IMR-90 (cell line): ENCODE results near the gene MMP10. TPM values are rescaled to one million over a fixed set of nuclear protein-coding genes. Genes with fewer than 3 reads are reported as not detected.

Experiments used
- ATAC-seq: fragments of 200-7000 bp; cut with Tn5 transposase; 2 replicates; pipeline ENCODE4 v1.9.1; 2020; ENCODE audit warnings: low read depth, mild to moderate bottlenecking, moderate library complexity
- BruUV-seq: library from RNA; stranded (reverse); fragments of 400-500 nt; replicated peaks from 2 replicates; lab custom pipeline; 2021; lab: Mats Ljungman, UMichigan
- CTCF ChIA-PET: fragments of 300-600 bp; formaldehyde crosslinking; extraction: SDS; loops from one replicate; lab custom pipeline; 2021; ENCODE audit warnings: antibody characterized with exemption; lab: Yijun Ruan, JAX
- POLR2A ChIA-PET: fragments of 300-600 bp; sonication (Branson Sonifier 250); formaldehyde crosslinking; loops from one replicate; lab custom pipeline; 2022; ENCODE audit warnings: antibody characterized with exemption; ENCODE audit not compliant: unreplicated experiment; lab: Charles Lee
- DNase-seq: peaks from one replicate; pipeline ENCODE4 v3.0.0; 2013
- H2AFZ ChIP-seq: replicated peaks from 2 replicates; pipeline ENCODE3; 2013; ENCODE audit warnings: low read length, mild to moderate bottlenecking; ENCODE audit not compliant: poor library complexity
- H2AK5ac ChIP-seq: 2 replicates; pipeline ENCODE4 v1.6.1; 2013; ENCODE audit warnings: low read depth, low read length, inconsistent platforms
- H2AK9ac ChIP-seq: replicated peaks from 2 replicates; pipeline ENCODE3; 2013; ENCODE audit warnings: mild to moderate bottlenecking, low read depth, low read length, moderate library complexity; ENCODE audit not compliant: poor library complexity
- H2BK120ac ChIP-seq: 2 replicates; pipeline ENCODE4 v1.6.1; 2013; ENCODE audit warnings: low read depth, low read length, inconsistent platforms
- H2BK15ac ChIP-seq: 3 replicates; pipeline ENCODE4 v1.6.1; 2013; ENCODE audit warnings: low read depth, low read length, inconsistent platforms
- H2BK20ac ChIP-seq: 2 replicates; pipeline ENCODE4 v1.6.1; 2013; ENCODE audit warnings: low read depth, mild to moderate bottlenecking, inconsistent platforms, low read length, moderate library complexity
- H2BK5ac ChIP-seq: 2 replicates; pipeline ENCODE4 v1.6.1; 2013; ENCODE audit warnings: mild to moderate bottlenecking, low read depth, low read length, inconsistent platforms; ENCODE audit not compliant: poor library complexity, severe bottlenecking
- H3K14ac ChIP-seq: replicated peaks from 2 replicates; pipeline ENCODE4 v1.6.1; 2013; ENCODE audit warnings: low read depth, low read length, inconsistent platforms
- H3K18ac ChIP-seq: 2 replicates; pipeline ENCODE4 v1.6.1; 2013; ENCODE audit warnings: low read depth, low read length, control low read depth
- H3K23ac ChIP-seq: 2 replicates; pipeline ENCODE4 v1.6.1; 2013; ENCODE audit warnings: low read depth, low read length, inconsistent platforms
- H3K27ac ChIP-seq: 2 replicates; pipeline ENCODE4 v1.5.1; 2013; ENCODE audit warnings: mild to moderate bottlenecking, control low read depth, low read length; ENCODE audit not compliant: insufficient read depth
- H3K27me3 ChIP-seq: 2 replicates; pipeline ENCODE4 v1.6.1; 2013; ENCODE audit warnings: low read length; ENCODE audit not compliant: control insufficient read depth, insufficient read depth
- H3K36me3 ChIP-seq: 2 replicates; pipeline ENCODE4 v1.6.1; 2013; ENCODE audit warnings: low read length, mixed read lengths; ENCODE audit not compliant: control insufficient read depth, insufficient read depth
- H3K4ac ChIP-seq: 2 replicates; pipeline ENCODE4 v1.6.1; 2013; ENCODE audit warnings: low read depth, low read length, inconsistent platforms
- H3K4me1 ChIP-seq: 2 replicates; pipeline ENCODE4 v1.6.1; 2013; ENCODE audit warnings: low read length, mixed read lengths; ENCODE audit not compliant: control insufficient read depth, insufficient read depth
- H3K4me2 ChIP-seq: 2 replicates; pipeline ENCODE4 v1.6.1; 2013; ENCODE audit warnings: low read depth, mild to moderate bottlenecking, control low read depth, low read length, moderate library complexity
- H3K4me3 ChIP-seq: 2 replicates; pipeline ENCODE4 v1.5.1; 2013; ENCODE audit warnings: low read depth, mild to moderate bottlenecking, control low read depth, low read length, moderate library complexity; ENCODE audit not compliant: insufficient read depth
- H3K56ac ChIP-seq: 2 replicates; pipeline ENCODE4 v1.6.1; 2013; ENCODE audit warnings: low read length, inconsistent platforms; ENCODE audit not compliant: insufficient read depth; ENCODE audit errors: extremely low read depth
- H3K79me1 ChIP-seq, 2 experiments: 2 replicates each; pipeline ENCODE4 v1.6.1; 2013; ENCODE audit warnings: low read length in 2 of 2, inconsistent platforms in 1 of 2, low read depth in 1 of 2
- H3K9ac ChIP-seq: 2 replicates; pipeline ENCODE4 v1.6.1; 2013; ENCODE audit warnings: low read depth, low read length, control low read depth
- H3K9me1 ChIP-seq: 2 replicates; pipeline ENCODE4 v1.6.1; 2013; ENCODE audit warnings: low read length, inconsistent platforms; ENCODE audit not compliant: insufficient read depth
- H3K9me3 ChIP-seq: 2 replicates; pipeline ENCODE4 v1.6.1; 2013; ENCODE audit warnings: low read length; ENCODE audit not compliant: control insufficient read depth, insufficient read depth
- H4K20me1 ChIP-seq: 2 replicates; pipeline ENCODE4 v1.6.1; 2013; ENCODE audit warnings: low read length, inconsistent platforms; ENCODE audit not compliant: insufficient read depth
- H4K5ac ChIP-seq: 2 replicates; pipeline ENCODE4 v1.6.1; 2013; ENCODE audit warnings: mild to moderate bottlenecking, low read depth, low read length, control low read depth
- H4K8ac ChIP-seq, 2 experiments: 2 replicates each; pipeline ENCODE4 v1.6.1; 2013; ENCODE audit warnings: low read depth in 2 of 2, low read length in 2 of 2, control low read depth in 1 of 2, inconsistent platforms in 1 of 2
- H4K91ac ChIP-seq: 2 replicates; pipeline ENCODE4 v1.6.1; 2013; ENCODE audit warnings: low read depth, low read length, inconsistent platforms; ENCODE audit not compliant: insufficient read depth
- BHLHE40 ChIP-seq: fragments of 150-350 bp; IDR thresholded peaks from 2 replicates; pipeline ENCODE4 v1.6.1; 2016; ENCODE audit warnings: mild to moderate bottlenecking, low read depth, low read length
- FOS ChIP-seq: fragments of 150-350 bp; IDR thresholded peaks from 2 replicates; pipeline ENCODE4 v1.6.1; 2016; ENCODE audit warnings: low read depth, low read length
- MAFK ChIP-seq: IDR thresholded peaks from 2 replicates; pipeline ENCODE4 v1.6.1; 2012; ENCODE audit warnings: low read depth, low read length, improper control_type of control experiment
- WGBS, 2 experiments: methylation state at CpG; one replicate each; pipeline versions ENCODE4 v1.1.5 to v1.1.7; 2013; ENCODE audit warnings: missing lambda C conversion rate in 2 of 2; ENCODE audit not compliant: insufficient read length in 1 of 2; ENCODE audit errors: extremely low coverage in 2 of 2; 5-methylcytosine and 5-hydroxymethylcytosine counted together
- dilution Hi-C: fragments of 300-500 bp; cut with HindIII; formaldehyde crosslinking; loops from one replicate; pipeline ENCODE4 v1.14.3; 2018; ENCODE audit warnings: low sequenced_read_pairs; ENCODE audit not compliant: unreplicated experiment
- in situ Hi-C: fragments of 300-500 bp; cut with MboI; formaldehyde crosslinking; loops from 3 replicates; pipeline ENCODE4 v1.14.3; 2019; ENCODE audit warnings: low sequenced_read_pairs, inconsistent platforms, mixed read lengths
- intact Hi-C: fragments of 100-400 bp; cut with micrococcal nuclease; formaldehyde crosslinking; loops from 2 replicates; pipeline ENCODE4 v1.10.0; 2022
- polyA plus RNA-seq, 3 experiments: library from polyadenylated mRNA; depleted of rRNA; stranded (reverse); fragments of >200 nt; gene quantifications; 2 replicates each; pipeline ENCODE4 v1.2.3, GENCODE V29; 2012; ENCODE audit warnings: low replicate concordance in 1 of 3
- total RNA-seq: library from RNA; depleted of rRNA; stranded (reverse); fragments of >200 nt; gene quantifications from 2 replicates; pipeline ENCODE4 v1.2.3, GENCODE V29; 2012

The MMP10 gene
- total and polyA plus RNA-seq, 2 of the 4 experiments (the other 2 are of a cell fraction) = not detected

- peak overlapping the region; percentile 64; the same call in 1 of the 2 replicates for H3K27ac ChIP-seq
- H3K27me3 ChIP-seq = peaks cover 11% of the 10 kb centered on the region
- H4K5ac ChIP-seq = no peak overlapping the region
- no peak overlapping the region for H2AK9ac ChIP-seq
- no peak for TF ChIP-seq MAFK
- no peak for TF ChIP-seq FOS
- no peak for TF ChIP-seq BHLHE40
- dilution Hi-C loops = no loop called here
- H3K4me3 ChIP-seq = no peak overlapping the region
- peak overlapping the region; percentile 87 for H3K14ac ChIP-seq
- no peaks in the 10 kb centered on the region for H4K20me1 ChIP-seq
- H4K8ac ChIP-seq = peak overlapping the region in 1 of 2 experiments; percentile 69; a peak in 3 of 4 replicates
- in situ Hi-C loops = no loop called here
- H3K4me1 ChIP-seq = peaks cover 14% of the 10 kb centered on the region
- ATAC-seq = peak; percentile 35; the same call in 1 of the 2 replicates
- H3K9ac ChIP-seq = no peak overlapping the region
- BruUV-seq = no TSS peak
- peak; percentile 57 for DNase-seq
- H3K9me3 ChIP-seq = no peaks in the 10 kb centered on the region
- H4K91ac ChIP-seq = peak overlapping the region; percentile 25
- POLR2A ChIA-PET = no interaction called here
- H3K4me2 ChIP-seq = peak overlapping the region; percentile 11; the same call in 1 of the 2 replicates
- peak overlapping the region; percentile 76; the same call in 1 of the 2 replicates for H3K18ac ChIP-seq
- CTCF ChIA-PET = no interaction called here
- intact Hi-C loops = no loop called here
- peak overlapping the region; percentile 85 for H2BK20ac ChIP-seq
- H3K36me3 ChIP-seq = no peaks in the 10 kb centered on the region
- no peaks in the 10 kb centered on the region for H3K79me1 ChIP-seq
- H3K9me1 ChIP-seq = peaks cover 7% of the 10 kb centered on the region
- H2AK5ac ChIP-seq = peak overlapping the region; percentile 100
- H2AFZ ChIP-seq = peak overlapping the region; percentile 54
- peak overlapping the region; percentile 87 for H2BK120ac ChIP-seq
- 64% methylated on average over 3 of the region's 9 CpGs; no CpG with 5 or more reads in 1 of the 2 experiments for WGBS, 2 experiments
- no peak overlapping the region for H3K56ac ChIP-seq
- peak overlapping the region; percentile 98; the same call in 1 of the 3 replicates for H2BK15ac ChIP-seq
- peak overlapping the region; percentile 74 for H2BK5ac ChIP-seq
- H3K23ac ChIP-seq = peak overlapping the region; percentile 68; the same call in 1 of the 2 replicates
- H3K4ac ChIP-seq = peak overlapping the region; percentile 90
These were observed 50.3 kb downstream of the MMP10 start for GRCh38 chr11:102729849-102730815.
